ENCODE measurements around the gene C6orf89.
A peak's percentile ranks its signal among the peaks of the same experiment; 100 is the strongest.

The C6orf89 gene

GRCh38 chr6:36955136-36955535 is 69.4 kb downstream of the C6orf89 start:
- TF ChIP-seq SPI1 (IDR thresholded peaks at IDR 0.05; ENCODE audit: borderline replicate concordance, low read depth) = peak; percentile 76
- no peak for TF ChIP-seq POLR2AphosphoS5 (IDR thresholded peaks at IDR 0.05; ENCODE audit: low read depth)
- peaks cover 21% of the 10 kb centered on the region for H3K27me3 ChIP-seq (ENCODE audit: insufficient read depth, poor library complexity, severe bottlenecking)
- no peak overlapping the region for H3K4me3 ChIP-seq (replicated peaks; ENCODE audit: insufficient read depth, low read length)
- no peak overlapping the region for H3K27ac ChIP-seq (replicated peaks)
- DNase-seq (ENCODE audit: low read depth in 1 of 2, low spot score in 1 of 2) = no peak

- H3K27me3 ChIP-seq (ENCODE audit: insufficient read depth, poor library complexity, severe bottlenecking) = peaks cover 20% of the 10 kb centered on the region
- no peak for TF ChIP-seq SPI1 (IDR thresholded peaks at IDR 0.05; ENCODE audit: borderline replicate concordance, low read depth)
- no peak for TF ChIP-seq GABPA (IDR thresholded peaks at IDR 0.05; ENCODE audit: low read depth)
- no peak for TF ChIP-seq CTCF (IDR thresholded peaks at IDR 0.05; ENCODE audit: insufficient read depth, low read length)
- no peak for TF ChIP-seq REST (IDR thresholded peaks at IDR 0.05; ENCODE audit: insufficient replicate concordance, low read depth)
- no peak for TF ChIP-seq POLR2AphosphoS5 (IDR thresholded peaks at IDR 0.05; ENCODE audit: low read depth)
- DNase-seq (ENCODE audit: low read depth in 1 of 2, low spot score in 1 of 2) = no peak
- no peak overlapping the region for H3K4me3 ChIP-seq (replicated peaks; ENCODE audit: insufficient read depth, low read length)
- no peak overlapping the region for H3K27ac ChIP-seq (replicated peaks)
Measured at GRCh38 chr6:36955671-36956445, 70.1 kb downstream of the C6orf89 start.

- H3K27ac ChIP-seq (replicated peaks) = no peak overlapping the region
- no peak for DNase-seq (ENCODE audit: low read depth in 1 of 2, low spot score in 1 of 2)
- H3K27me3 ChIP-seq (ENCODE audit: insufficient read depth, poor library complexity, severe bottlenecking) = peaks cover 20% of the 10 kb centered on the region
- H3K4me3 ChIP-seq (replicated peaks; ENCODE audit: insufficient read depth, low read length) = no peak overlapping the region
- TF ChIP-seq GABPA (IDR thresholded peaks at IDR 0.05; ENCODE audit: low read depth) (no peak), POLR2AphosphoS5 (IDR thresholded peaks at IDR 0.05; ENCODE audit: low read depth) (no peak), CTCF (IDR thresholded peaks at IDR 0.05; ENCODE audit: insufficient read depth, low read length) (no peak), SPI1 (IDR thresholded peaks at IDR 0.05; ENCODE audit: borderline replicate concordance, low read depth) (no peak), REST (IDR thresholded peaks at IDR 0.05; ENCODE audit: insufficient replicate concordance, low read depth) (no peak)
Measured at GRCh38 chr6:36956446-36956820, 70.7 kb downstream of the C6orf89 start.

- no peak for TF ChIP-seq REST (IDR thresholded peaks at IDR 0.05; ENCODE audit: insufficient replicate concordance, low read depth)
- no peak for TF ChIP-seq SPI1 (IDR thresholded peaks at IDR 0.05; ENCODE audit: borderline replicate concordance, low read depth)
- TF ChIP-seq POLR2AphosphoS5 (IDR thresholded peaks at IDR 0.05; ENCODE audit: low read depth) = no peak
- no peak for TF ChIP-seq CTCF (IDR thresholded peaks at IDR 0.05; ENCODE audit: insufficient read depth, low read length)
- no peak for TF ChIP-seq GABPA (IDR thresholded peaks at IDR 0.05; ENCODE audit: low read depth)
- H3K27ac ChIP-seq (replicated peaks) = no peak overlapping the region
- no peak for DNase-seq (ENCODE audit: low read depth in 1 of 2, low spot score in 1 of 2)
- no peak overlapping the region for H3K4me3 ChIP-seq (replicated peaks; ENCODE audit: insufficient read depth, low read length)
- peaks cover 13% of the 10 kb centered on the region for H3K27me3 ChIP-seq (ENCODE audit: insufficient read depth, poor library complexity, severe bottlenecking)
Measured at GRCh38 chr6:36957773-36958271, 72.1 kb downstream of the C6orf89 start.

Data from HL-60 (cell line).